Activated naive CD4-positive, alpha-beta T cell treated with anti-CD3 and anti-CD28 coated beads, Interleukin-2, amount 50 U/mL, for 72 hours (primary cell): ENCODE measurements around the gene ARHGAP40. TPM values are rescaled to one million over a fixed set of nuclear protein-coding genes. Genes with fewer than 3 reads are reported as not detected.

ENCODE experiments used
- ATAC-seq, 2 donors: fragments of 150-1000 bp; cut with Tn5 transposase; 2 replicates each; pipeline ENCODE4 v1.10.0; 2021; ENCODE audit warnings: mild to moderate bottlenecking in 2 of 2, moderate library complexity in 2 of 2
- DNase-seq, 2 donors: peaks; one replicate each; pipeline ENCODE4 v3.0.0; 2021 to 2022; ENCODE audit warnings: low spot score in 2 of 2
- H3K27ac Mint-ChIP-seq, 2 donors: one replicate each; pipeline ENCODE4 v1.8.0; 2022; ENCODE audit warnings: mild to moderate bottlenecking in 2 of 2, mixed read lengths in 2 of 2
- H3K36me3 Mint-ChIP-seq, 2 donors: one replicate each; pipeline ENCODE4 v1.8.0; 2022; ENCODE audit warnings: mixed read lengths in 2 of 2
- H3K9me3 Mint-ChIP-seq, 2 donors: one replicate each; pipeline ENCODE4 v1.8.0; 2022; ENCODE audit warnings: mixed read lengths in 2 of 2
- total RNA-seq, 2 donors: library from RNA; stranded (reverse); gene quantifications; one replicate each; pipeline ENCODE4 v1.2.3, GENCODE V29; 2022

ARHGAP40 gene
- total RNA-seq, 2 donors from 2014 or later, result not detected

GRCh38 chr20:38629979-38630378 lies 28.4 kb downstream of the ARHGAP40 start:
- no peaks in the 10 kb centered on the region for H3K9me3 Mint-ChIP-seq
- H3K36me3 Mint-ChIP-seq, result no peaks in the 10 kb centered on the region
- ATAC-seq (no peak), DNase-seq (no peak)
- peak overlapping the region in 1 of 2 donors; percentile 65 for H3K27ac Mint-ChIP-seq

GRCh38 chr20:38630727-38631126 lies 29.1 kb downstream of the ARHGAP40 start:
- Mint-ChIP-seq H3K36me3 (no peaks in the 10 kb centered on the region), H3K27ac (no peak overlapping the region), H3K9me3 (no peaks in the 10 kb centered on the region)
- no peak for ATAC-seq
- no peak for DNase-seq

- Mint-ChIP-seq H3K36me3 (no peaks in the 10 kb centered on the region), H3K27ac (no peak overlapping the region), H3K9me3 (no peaks in the 10 kb centered on the region)
- ATAC-seq (no peak), DNase-seq (no peak)
These were observed 29.8 kb downstream of the ARHGAP40 start for GRCh38 chr20:38631155-38632022.

- Mint-ChIP-seq H3K27ac (no peak overlapping the region), H3K36me3 (no peaks in the 10 kb centered on the region), H3K9me3 (no peaks in the 10 kb centered on the region)
- ATAC-seq (peak; percentile 81 to 84), DNase-seq (peak; percentile 64 to 74)
These were observed 32.0 kb downstream of the ARHGAP40 start for GRCh38 chr20:38633577-38634093.

GRCh38 chr20:38635721-38636288 lies 34.2 kb downstream of the ARHGAP40 start:
- DNase-seq (no peak), ATAC-seq (no peak)
- Mint-ChIP-seq H3K36me3 (no peaks in the 10 kb centered on the region), H3K27ac (no peak overlapping the region), H3K9me3 (no peaks in the 10 kb centered on the region)

GRCh38 chr20:38640521-38640920 lies 38.9 kb downstream of the ARHGAP40 start:
- Mint-ChIP-seq H3K9me3 (no peaks in the 10 kb centered on the region), H3K27ac (no peak overlapping the region), H3K36me3 (no peaks in the 10 kb centered on the region)
- DNase-seq (no peak), ATAC-seq (no peak)

GRCh38 chr20:38642498-38642897 lies 40.9 kb downstream of the ARHGAP40 start:
- ATAC-seq, result no peak
- Mint-ChIP-seq H3K36me3 (no peaks in the 10 kb centered on the region), H3K9me3 (no peaks in the 10 kb centered on the region), H3K27ac (no peak overlapping the region)
- no peak for DNase-seq

- no peak for DNase-seq
- no peak overlapping the region for H3K27ac Mint-ChIP-seq
- no peak for ATAC-seq
- H3K9me3 Mint-ChIP-seq, result no peaks in the 10 kb centered on the region
- H3K36me3 Mint-ChIP-seq, result no peaks in the 10 kb centered on the region
These were observed 43.1 kb downstream of the ARHGAP40 start for GRCh38 chr20:38644588-38645260.

- no peaks in the 10 kb centered on the region for H3K9me3 Mint-ChIP-seq
- H3K27ac Mint-ChIP-seq, result no peak overlapping the region
- no peak for ATAC-seq
- DNase-seq, result no peak
- H3K36me3 Mint-ChIP-seq, result no peaks in the 10 kb centered on the region
These were observed 43.7 kb downstream of the ARHGAP40 start for GRCh38 chr20:38645351-38645750.

- H3K9me3 Mint-ChIP-seq, result no peaks in the 10 kb centered on the region
- DNase-seq (peak; percentile 83 to 96), ATAC-seq (peak; percentile 95 to 97)
- H3K36me3 Mint-ChIP-seq, result no peaks in the 10 kb centered on the region
- no peak overlapping the region for H3K27ac Mint-ChIP-seq
These were observed 44.6 kb downstream of the ARHGAP40 start for GRCh38 chr20:38645980-38646858.

- H3K27ac Mint-ChIP-seq, result no peak overlapping the region
- no peak for ATAC-seq
- DNase-seq, result no peak
- no peaks in the 10 kb centered on the region for H3K36me3 Mint-ChIP-seq
- peaks cover 5 to 6% of the 10 kb centered on the region in 2 donors for H3K9me3 Mint-ChIP-seq
These were observed 47.8 kb downstream of the ARHGAP40 start for GRCh38 chr20:38649275-38649891.

- Mint-ChIP-seq H3K9me3 (peaks cover 5 to 6% of the 10 kb centered on the region in 2 donors), H3K27ac (no peak overlapping the region), H3K36me3 (no peaks in the 10 kb centered on the region)
- ATAC-seq (no peak), DNase-seq (no peak)
These were observed 48.4 kb downstream of the ARHGAP40 start for GRCh38 chr20:38650010-38650409.

GRCh38 chr20:38651154-38651553 lies 49.5 kb downstream of the ARHGAP40 start:
- no peak overlapping the region for H3K27ac Mint-ChIP-seq
- no peak for ATAC-seq
- no peak for DNase-seq
- no peaks in the 10 kb centered on the region for H3K36me3 Mint-ChIP-seq
- peaks cover 5 to 6% of the 10 kb centered on the region in 2 donors for H3K9me3 Mint-ChIP-seq

- no peak for ATAC-seq
- no peaks in the 10 kb centered on the region for H3K36me3 Mint-ChIP-seq
- no peak for DNase-seq
- peaks cover 5 to 6% of the 10 kb centered on the region in 2 donors for H3K9me3 Mint-ChIP-seq
- H3K27ac Mint-ChIP-seq, result no peak overlapping the region
These were observed 50.0 kb downstream of the ARHGAP40 start for GRCh38 chr20:38651562-38651961.

GRCh38 chr20:38652995-38653394 lies 51.4 kb downstream of the ARHGAP40 start:
- H3K36me3 Mint-ChIP-seq, result no peaks in the 10 kb centered on the region

GRCh38 chr20:38657390-38657789 lies 55.8 kb downstream of the ARHGAP40 start:
- no peak overlapping the region for H3K27ac Mint-ChIP-seq
- H3K9me3 Mint-ChIP-seq, result peaks cover 5 to 6% of the 10 kb centered on the region in 2 donors
- H3K36me3 Mint-ChIP-seq, result no peaks in the 10 kb centered on the region
- DNase-seq (no peak), ATAC-seq (no peak)

More at GRCh38 chr20:38652995-38653394, 51.4 kb downstream of the ARHGAP40 start:
- H3K27ac Mint-ChIP-seq, result no peak overlapping the region
- ATAC-seq (peak in 1 of 2 donors; percentile 18), DNase-seq (no peak)
- H3K9me3 Mint-ChIP-seq, result peaks cover 5 to 6% of the 10 kb centered on the region in 2 donors
